ENCODE results near the gene NUDT12.

DNA sequence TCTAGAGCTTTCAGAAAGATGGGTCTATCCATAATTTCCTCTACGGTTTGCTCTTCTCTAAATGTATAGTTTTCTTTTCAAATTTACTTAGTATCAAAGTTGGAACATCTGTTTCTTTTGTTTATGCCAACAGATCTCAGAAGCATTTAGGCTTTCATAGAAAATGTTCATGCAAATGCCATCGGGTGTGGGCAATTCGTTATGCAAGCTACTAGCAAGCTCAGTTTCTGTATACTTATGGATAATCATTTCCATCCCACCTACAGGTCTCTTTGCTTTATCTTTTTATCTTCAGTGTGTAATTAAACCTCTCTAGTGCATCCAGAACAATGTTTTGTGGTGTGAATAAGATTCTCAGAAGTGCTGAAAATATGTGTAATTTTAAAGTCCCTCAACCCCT, 59.9 kb downstream of the NUDT12 start:
- TF ChIP-seq ZBTB39 (CRISPR knock-in tag; IDR thresholded peaks at IDR 0.05) (no peak), CTCF (CRISPR knock-in tag; IDR thresholded peaks at IDR 0.05) (no peak), ZNF644 (CRISPR knock-in tag; IDR thresholded peaks at IDR 0.05; ENCODE audit: low read depth) (no peak), MAFG (CRISPR knock-in tag; IDR thresholded peaks at IDR 0.05) (no peak), ZNF766 (CRISPR knock-in tag; IDR thresholded peaks at IDR 0.05; ENCODE audit: borderline replicate concordance) (no peak), ZFP82 (CRISPR knock-in tag; IDR thresholded peaks at IDR 0.05; ENCODE audit: borderline replicate concordance) (no peak)
